A549 (cell line): ENCODE measurements around the gene FAM3C. TPM values are rescaled to one million over a fixed set of nuclear protein-coding genes. Genes with fewer than 3 reads are reported as not detected.

Experiments
- ATAC-seq, 2 experiments: fragments of 200-7000 bp in 1 of 2; fragments of >200 bp in 1 of 2; cut with Nextera tagmentation in 1 of 2; cut with Tn5 transposase in 1 of 2; 3 replicates each; pipeline versions ENCODE4 v1.8.0 to v1.9.1; 2018 to 2020; ENCODE audit warnings: mild to moderate bottlenecking in 1 of 2, moderate library complexity in 1 of 2
- CTCF ChIA-PET: fragments of 300-600 bp; sonication (Branson Sonifier 250); formaldehyde crosslinking; extraction: SDS; loops from one replicate; lab custom pipeline; 2021; ENCODE audit warnings: antibody characterized with exemption, inconsistent platforms; lab: Yijun Ruan, JAX
- POLR2A ChIA-PET: fragments of 350-600 bp; formaldehyde crosslinking; extraction: SDS; loops from one replicate; lab custom pipeline; 2021; ENCODE audit warnings: antibody characterized with exemption, inconsistent platforms; lab: Yijun Ruan, JAX
- DNase-seq, 2 experiments: peaks; one replicate each; pipeline versions ENCODE4 v3.0.0 to v3.0.0-alpha.2; 2011 to 2016; ENCODE audit warnings: low read depth in 1 of 2, low spot score in 1 of 2
- FAIRE-seq: peaks from 2 replicates; lab custom pipeline; 2011; peaks lifted over from hg19 to GRCh38; lab: Jason Lieb, UNC
- H3K27ac ChIP-seq, 2 experiments: fragments of >200 bp; sonication (Bioruptor Twin); formaldehyde crosslinking; 3 replicates each; pipeline ENCODE4 v1.5.1; 2016 to 2017
- H3K4me1 ChIP-seq: fragments of >200 bp; sonication (Bioruptor Twin); formaldehyde crosslinking; 3 replicates; pipeline ENCODE4 v1.6.1; 2016
- H3K4me2 ChIP-seq: fragments of >200 bp; sonication (Bioruptor Twin); formaldehyde crosslinking; 3 replicates; pipeline ENCODE4 v1.6.1; 2016
- H3K4me3 ChIP-seq: fragments of >200 bp; sonication (Bioruptor Twin); formaldehyde crosslinking; 3 replicates; pipeline ENCODE4 v1.5.1; 2016
- H3K9me3 ChIP-seq: fragments of >200 bp; sonication (Bioruptor Twin); formaldehyde crosslinking; 3 replicates; pipeline ENCODE4 v1.6.1; 2016
- ATOH8 ChIP-seq: fragments of 250-450 bp; sonication (Bioruptor Pico); IDR thresholded peaks from 2 replicates; pipeline ENCODE4 v1.5.0; 2020; ENCODE audit warnings: low read depth, mild to moderate bottlenecking, moderate library complexity
- BCL3 ChIP-seq: fragments of >200 bp; sonication (Bioruptor Twin); formaldehyde crosslinking; IDR thresholded peaks from 3 replicates; pipeline ENCODE4 v1.6.1; 2016
- CHD2 ChIP-seq: fragments of 150-350 bp; IDR thresholded peaks from 2 replicates; pipeline ENCODE4 v1.6.1; 2014; ENCODE audit warnings: low read length; ENCODE audit not compliant: partially characterized antibody
- E2F6 ChIP-seq: IDR thresholded peaks from 2 replicates; pipeline ENCODE4 v1.6.1; 2012; ENCODE audit warnings: low read depth, borderline replicate concordance
- FOXS1 ChIP-seq: fragments of 250-450 bp; sonication (Bioruptor Pico); IDR thresholded peaks from 2 replicates; pipeline ENCODE4 v1.5.0; 2020; ENCODE audit warnings: mild to moderate bottlenecking, moderate library complexity
- GATA3 ChIP-seq: IDR thresholded peaks from 2 replicates; pipeline ENCODE4 v1.6.1; 2012; ENCODE audit warnings: borderline replicate concordance
- HDAC2 ChIP-seq: fragments of 200-600 bp; sonication (generic); IDR thresholded peaks from 2 replicates; pipeline ENCODE4 v1.6.1; 2016
- HOXA7 ChIP-seq: fragments of 250-450 bp; sonication (Bioruptor Pico); IDR thresholded peaks from 2 replicates; pipeline ENCODE4 v1.5.0; 2020; ENCODE audit warnings: mild to moderate bottlenecking, moderate library complexity
- KDM1A ChIP-seq: fragments of 200-600 bp; sonication (generic); IDR thresholded peaks from 2 replicates; pipeline ENCODE4 v1.6.1; 2016; ENCODE audit warnings: low read depth, mild to moderate bottlenecking
- PBX3 ChIP-seq: IDR thresholded peaks from 2 replicates; pipeline ENCODE4 v1.6.1; 2012
- PHF8 ChIP-seq: fragments of 200-600 bp; sonication (generic); IDR thresholded peaks from 2 replicates; pipeline ENCODE4 v1.6.1; 2016; ENCODE audit warnings: low read depth, mild to moderate bottlenecking, antibody characterized with exemption, moderate library complexity, borderline replicate concordance
- POLR2A ChIP-seq: IDR thresholded peaks from 2 replicates; pipeline ENCODE4 v1.6.1; 2012; ENCODE audit warnings: mild to moderate bottlenecking, low read length
- RCOR1 ChIP-seq: fragments of 150-350 bp; IDR thresholded peaks from 2 replicates; pipeline ENCODE4 v1.6.1; 2014; ENCODE audit warnings: antibody characterized with exemption, low read length, low read depth
- RFX5 ChIP-seq: fragments of 450-650 bp; IDR thresholded peaks from 2 replicates; pipeline ENCODE4 v1.7.1; 2014; ENCODE audit warnings: antibody characterized with exemption, mild to moderate bottlenecking, moderate library complexity
- RNF2 ChIP-seq: fragments of 200-600 bp; sonication (generic); IDR thresholded peaks from 2 replicates; pipeline ENCODE4 v1.6.1; 2016; ENCODE audit warnings: low read depth, mild to moderate bottlenecking, antibody characterized with exemption, moderate library complexity, borderline replicate concordance
- TFCP2L1 ChIP-seq: fragments of 250-450 bp; sonication (Bioruptor Pico); IDR thresholded peaks from 2 replicates; pipeline ENCODE4 v1.5.0; 2021; ENCODE audit warnings: mild to moderate bottlenecking
- USF2 ChIP-seq: fragments of 450-650 bp; IDR thresholded peaks from 2 replicates; pipeline ENCODE4 v1.6.1; 2014; ENCODE audit warnings: antibody characterized with exemption
- WGBS: methylation state at CpG from one replicate; pipeline ENCODE4 v1.1.6; 2017; ENCODE audit errors: missing lambda C conversion rate; 5-methylcytosine and 5-hydroxymethylcytosine counted together
- polyA plus RNA-seq, 4 experiments: library from polyadenylated mRNA; depleted of rRNA in 3 of 4; stranded (reverse); fragments of >200 nt; fragmentation: RNase III in 1 of 4; extraction: RNeasy Plus Mini Kit Qiagen cat#74134 plus additional on column Dnase treatment in 1 of 4; gene quantifications; 2 replicates in 3 of 4; 3 replicates in 1 of 4; pipeline ENCODE4 v1.2.3, GENCODE V29; 2011 to 2017

Gene FAM3C
- polyA plus RNA-seq, 2 of the 4 experiments (the other 2 are of a cell fraction): 29.4 to 46.4 TPM

GRCh38 chr7:121342631-121343030, 53.5 kb downstream of the FAM3C start:
- ChIA-PET CTCF (interaction anchor here (1.5 kb wide), 1 partner anchor 13 kb away, joined by 3 read pairs; no protein-coding TSS in a partner anchor), POLR2A (no interaction called here)

GRCh38 chr7:121341933-121342332, 54.2 kb downstream of the FAM3C start:
- no peak overlapping the region for H3K4me3 ChIP-seq
- ATAC-seq (no peak), DNase-seq (no peak), FAIRE-seq (no peak)
- CTCF ChIA-PET: interaction anchor here (1.5 kb wide), 1 partner anchor 12 kb away, joined by 3 read pairs; no protein-coding TSS in a partner anchor
- TF ChIP-seq RNF2 (no peak), ATOH8 (CRISPR knock-in tag) (no peak), HDAC2 (no peak), RCOR1 (no peak), RFX5 (no peak), CHD2 (no peak)
- no peak overlapping the region for H3K27ac ChIP-seq
- no peak overlapping the region for H3K4me2 ChIP-seq
- no peaks in the 10 kb centered on the region for H3K9me3 ChIP-seq
- H3K4me1 ChIP-seq: no peaks in the 10 kb centered on the region
- POLR2A ChIA-PET: no interaction called here

More at GRCh38 chr7:121342631-121343030, 53.5 kb downstream of the FAM3C start:
- Histone ChIP-seq H3K9me3 (no peaks in the 10 kb centered on the region), H3K4me2 (no peak overlapping the region), H3K4me1 (no peaks in the 10 kb centered on the region), H3K27ac (no peak overlapping the region), H3K4me3 (no peak overlapping the region)
- FAIRE-seq: no peak
- TF ChIP-seq E2F6 (no peak), ATOH8 (CRISPR knock-in tag) (no peak)
- DNase-seq: no peak
- 89% methylated on average over 4 of the region's 4 CpGs for WGBS
- no peak for ATAC-seq

- no peaks in the 10 kb centered on the region for H3K4me1 ChIP-seq
- no peak overlapping the region for H3K4me2 ChIP-seq
- no peak overlapping the region for H3K4me3 ChIP-seq
- no peak overlapping the region for H3K27ac ChIP-seq
- POLR2A ChIA-PET: no interaction called here
- CTCF ChIA-PET: no interaction called here
- DNase-seq (no peak), ATAC-seq (no peak), FAIRE-seq (no peak)
- TF ChIP-seq E2F6: no peak
- no peak for TF ChIP-seq POLR2A
- no peak for TF ChIP-seq PBX3
- no peak for TF ChIP-seq KDM1A
- no peak for TF ChIP-seq PHF8
- TF ChIP-seq BCL3: no peak
- no peak for TF ChIP-seq HOXA7 (CRISPR knock-in tag)
- TF ChIP-seq RFX5: no peak
- TF ChIP-seq TFCP2L1 (CRISPR knock-in tag): no peak
- no peak for TF ChIP-seq FOXS1
- no peak for TF ChIP-seq USF2
- TF ChIP-seq RNF2: no peak
- TF ChIP-seq GATA3: no peak
- WGBS: 54% methylated on average over 5 of the region's 5 CpGs
- no peaks in the 10 kb centered on the region for H3K9me3 ChIP-seq
Observed at GRCh38 chr7:121339082-121339481, 57.0 kb downstream of the FAM3C start.
